Hematopoietic multipotent progenitor cell treated with erythropoietin and hydrocortisone succinate and interleukin-3 and kit ligand, for 8 days (in vitro differentiated cells): ENCODE data around the gene GSN.

Source experiments
- DNase-seq: peaks from one replicate; pipeline ENCODE4 v3.0.0-alpha.2; 2015

GSN gene

DNA sequence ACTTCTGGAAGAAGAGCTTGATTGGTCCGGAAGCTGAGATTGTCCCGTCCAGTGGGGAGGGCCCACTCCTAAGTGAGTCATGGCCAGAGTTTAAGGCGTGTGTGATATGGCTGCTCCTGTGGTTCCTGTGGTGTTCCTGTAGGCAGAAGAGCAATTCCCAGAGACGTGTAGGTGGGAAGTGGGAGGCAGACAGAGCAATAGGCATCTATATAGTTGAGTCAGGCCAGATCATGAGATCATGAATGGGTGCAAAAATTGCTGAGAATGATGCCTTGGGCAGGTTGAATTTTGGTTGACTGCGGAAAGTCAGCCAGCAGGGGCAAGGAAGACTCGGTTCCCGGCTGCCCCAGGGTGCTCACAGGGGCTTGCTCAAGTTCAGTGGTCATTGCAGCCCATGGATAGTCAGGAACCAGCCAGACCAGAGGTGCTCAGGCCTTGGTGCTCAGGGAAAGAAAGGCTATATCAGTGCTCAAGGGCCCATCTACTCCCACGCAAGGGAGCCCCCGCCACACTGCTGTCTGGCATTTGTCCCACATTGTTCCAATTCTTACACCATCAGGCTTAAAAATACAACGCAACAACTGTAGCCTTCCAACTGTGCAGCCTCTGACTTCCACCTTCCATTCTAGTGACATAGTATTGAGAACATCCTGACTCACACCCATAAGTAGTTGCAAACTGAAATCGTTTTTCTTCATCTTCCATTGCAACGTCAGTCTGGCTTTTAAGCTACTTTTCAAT is 21.0 kb upstream of the GSN start:
- DNase-seq, result no peak

- DNase-seq, result no peak
Measured at GRCh38 chr9:121249563-121249962, 18.4 kb upstream of the GSN start.

- DNase-seq, result no peak
Measured at GRCh38 chr9:121252104-121252851, 15.7 kb upstream of the GSN start.

DNA sequence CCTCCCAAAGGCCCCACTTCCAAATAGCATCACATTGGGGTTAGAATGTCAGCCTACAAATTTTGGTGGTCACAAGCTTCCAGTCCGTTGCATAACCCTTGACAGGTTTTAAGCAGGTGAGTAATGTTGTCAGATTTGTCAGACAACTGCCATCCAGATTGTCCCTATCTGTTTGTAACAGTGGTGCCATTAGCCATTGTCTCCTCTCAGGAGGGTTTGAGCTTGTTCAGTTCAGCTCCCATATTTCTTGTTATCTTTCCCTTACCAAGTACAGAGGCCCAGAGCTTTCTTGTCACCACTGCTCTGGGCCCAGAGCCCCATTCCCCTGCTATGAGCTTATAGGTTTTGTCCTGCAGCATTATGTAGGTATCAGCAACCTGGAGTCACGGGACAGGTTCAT is 14.8 kb upstream of the GSN start:
- peak; percentile 11 for DNase-seq

- no peak for DNase-seq
Measured at GRCh38 chr9:121253821-121254501, 14.0 kb upstream of the GSN start.

GRCh38 chr9:121259498-121259897 is 8.5 kb upstream of the GSN start:
- DNase-seq, result no peak

- DNase-seq, result no peak
Measured at GRCh38 chr9:121259935-121260334, 8.0 kb upstream of the GSN start.

DNA sequence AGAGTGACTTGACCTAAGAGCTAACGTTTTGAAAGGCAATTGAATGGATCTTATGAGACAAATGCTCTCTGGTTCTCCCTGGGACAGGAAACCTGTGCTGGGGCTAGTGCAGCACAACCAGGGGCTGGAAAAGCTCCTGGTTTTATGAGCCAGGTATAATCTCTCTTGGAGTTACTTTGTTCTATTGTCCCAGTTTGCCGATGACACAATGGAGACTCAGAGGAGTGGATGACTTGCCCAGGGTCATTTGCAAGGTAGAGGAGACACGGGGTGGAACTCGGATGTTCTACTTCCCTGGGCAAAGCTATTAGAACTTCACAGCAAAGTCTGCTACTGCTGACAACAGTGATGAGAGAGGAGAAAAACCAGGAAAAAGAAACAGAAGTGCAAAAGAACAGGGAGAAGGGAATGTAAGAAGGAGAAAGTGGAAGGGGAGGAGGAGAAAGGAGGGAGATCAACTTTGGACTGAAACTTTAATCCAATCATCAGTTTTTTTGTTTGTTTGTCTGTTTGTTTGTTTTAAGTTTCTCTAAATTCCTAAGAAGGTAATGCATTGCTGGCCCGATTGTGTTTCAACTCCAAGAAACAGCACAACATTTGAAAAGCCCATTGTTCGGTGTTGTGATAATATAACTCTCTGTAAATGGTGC is 7.4 kb upstream of the GSN start:
- DNase-seq, result no peak

- DNase-seq, result no peak
Measured at GRCh38 chr9:121261107-121261460, 6.9 kb upstream of the GSN start.

DNA sequence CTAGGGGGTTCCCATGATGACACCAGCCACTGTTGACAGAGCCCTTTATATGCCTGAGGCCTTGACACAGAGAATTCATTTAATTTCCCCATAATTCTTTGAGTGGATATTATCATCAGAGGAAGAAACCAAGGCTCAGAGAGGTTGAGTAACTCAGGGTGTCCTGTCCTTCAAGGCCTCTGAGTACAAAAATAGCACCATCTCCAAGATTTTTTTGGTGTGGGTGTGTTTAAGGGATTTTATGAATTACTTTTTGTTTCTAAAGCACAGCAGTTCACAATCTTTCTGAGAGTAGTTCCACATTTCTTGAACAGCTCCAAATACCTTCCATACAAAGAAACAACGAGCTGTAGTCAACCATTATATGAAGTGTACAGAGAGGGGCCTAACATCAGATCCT is 6.2 kb upstream of the GSN start:
- DNase-seq, result no peak

DNA sequence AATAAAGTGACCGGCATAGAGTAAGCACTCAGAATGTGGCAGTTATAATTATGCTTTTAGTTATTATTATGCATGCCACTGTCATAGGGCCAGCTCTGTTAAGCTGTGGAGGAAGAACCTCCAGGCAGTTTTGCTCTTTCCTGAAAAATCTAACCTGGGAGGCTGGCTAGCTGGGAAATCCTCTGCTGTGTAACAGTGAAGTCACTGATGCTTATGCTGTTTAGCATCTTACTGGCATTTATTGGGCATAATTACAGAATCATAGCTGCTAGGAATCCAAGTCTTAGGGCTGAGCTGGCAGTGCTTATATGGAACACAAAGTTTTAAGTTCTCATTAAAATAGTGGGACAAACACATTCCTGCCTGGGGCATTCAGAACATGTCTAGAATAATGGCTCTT is 5.5 kb upstream of the GSN start:
- DNase-seq, result no peak

- no peak for DNase-seq
Measured at GRCh38 chr9:121262953-121263352, 5.0 kb upstream of the GSN start.

DNA sequence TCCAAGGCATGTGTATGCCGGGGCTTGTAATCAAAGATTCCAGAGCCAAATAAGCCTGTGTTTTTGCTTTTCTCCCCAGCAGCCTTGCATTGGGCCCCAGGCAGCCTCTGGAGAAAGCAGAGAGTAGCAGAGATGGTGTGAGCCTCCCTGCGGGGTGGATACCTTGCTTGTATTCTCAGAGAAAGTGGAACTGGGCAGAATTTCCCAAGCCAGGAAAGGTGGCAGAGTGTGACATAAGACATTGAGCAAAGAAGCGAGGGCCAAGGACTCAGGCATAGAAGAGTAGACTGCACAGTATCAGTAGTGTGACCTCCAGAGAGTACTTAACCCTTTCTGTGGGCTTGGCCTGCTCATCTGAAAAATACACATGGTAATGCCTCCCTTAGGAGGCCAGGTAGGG is 1.6 kb upstream of the GSN start:
- DNase-seq, result no peak

DNA sequence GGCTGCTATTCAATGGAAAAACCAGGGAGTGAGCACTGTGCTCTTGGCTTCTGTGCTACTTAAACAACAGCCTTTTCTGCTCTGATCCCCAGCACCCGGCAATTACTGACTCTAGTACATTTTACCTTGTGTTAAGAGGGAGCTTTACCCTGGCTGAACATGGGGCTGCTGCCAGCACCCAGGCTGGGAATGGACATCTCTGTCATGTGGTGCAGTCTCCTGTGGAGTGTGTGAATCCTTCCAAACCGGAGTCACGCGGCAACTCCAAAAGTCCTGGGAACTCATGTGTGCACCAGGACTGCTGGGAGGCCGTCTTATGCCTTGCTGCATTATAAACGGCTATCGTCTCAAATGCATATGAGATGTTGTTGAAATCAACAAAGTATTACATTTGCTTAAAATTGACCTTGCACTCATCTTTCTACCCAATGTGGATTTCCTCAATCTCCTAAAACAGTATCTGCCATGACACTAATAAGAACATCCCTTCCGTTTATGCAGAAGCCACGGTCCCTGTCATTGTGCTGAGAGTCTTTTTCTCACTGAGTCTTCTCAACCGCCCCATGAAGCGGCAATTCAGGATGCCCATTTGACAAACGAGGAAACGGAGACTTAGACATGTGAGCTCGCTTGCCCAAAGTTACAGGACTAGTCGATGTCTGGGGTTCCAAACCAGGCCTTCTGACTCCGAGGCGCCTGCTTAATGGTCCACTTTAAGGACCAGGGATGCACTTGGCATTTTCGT is 884 bp upstream of the GSN start:
- no peak for DNase-seq

DNA sequence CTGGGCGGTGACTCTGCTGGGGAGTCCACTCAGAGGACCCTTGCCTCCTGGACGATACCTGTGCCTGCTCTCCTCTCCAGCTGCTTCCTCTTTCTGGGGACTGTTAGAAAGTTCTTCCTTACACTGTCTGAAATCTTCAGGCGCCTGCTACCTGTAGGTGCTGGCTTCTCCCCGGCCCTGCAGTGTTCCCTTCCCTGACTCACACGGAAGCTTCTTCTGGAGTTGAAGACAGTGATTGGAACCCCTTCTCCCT is 562 bp downstream of the GSN start:
- DNase-seq, result no peak

- DNase-seq, result peak; percentile 74
Measured at GRCh38 chr9:121268851-121269641, 1.1 kb downstream of the GSN start.

GRCh38 chr9:121269642-121270254 is 1.8 kb downstream of the GSN start:
- DNase-seq, result no peak

- DNase-seq, result peak; percentile 32
Measured at GRCh38 chr9:121271368-121272341, 3.7 kb downstream of the GSN start.

DNA sequence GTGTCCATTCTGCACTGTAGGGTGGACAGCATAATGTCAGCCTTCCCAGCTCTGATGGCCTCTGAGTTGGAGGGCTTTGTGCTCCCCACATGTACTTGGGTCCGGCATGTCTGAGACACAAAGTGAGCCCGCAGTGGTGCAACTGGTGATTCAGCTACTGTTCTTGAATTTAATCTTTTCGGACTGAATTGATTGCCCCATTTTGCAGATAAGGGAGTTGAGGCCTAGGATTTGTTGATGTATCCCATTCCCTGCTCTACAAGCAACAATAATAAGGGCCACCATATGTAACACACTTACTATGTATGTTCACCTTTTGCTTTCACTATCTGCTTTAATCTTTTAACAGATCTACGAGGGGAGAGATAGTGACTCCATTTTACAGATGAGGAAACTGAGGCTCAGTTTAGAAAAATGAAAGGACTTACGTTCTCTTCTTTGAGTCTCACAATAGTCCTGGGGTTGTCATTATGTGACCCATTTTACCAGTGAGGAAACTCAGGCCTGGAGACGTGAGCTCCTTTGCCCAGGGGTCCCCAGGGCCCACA is 4.5 kb downstream of the GSN start:
- DNase-seq, result no peak

GRCh38 chr9:121273064-121273775 is 5.3 kb downstream of the GSN start:
- no peak for DNase-seq
